Parathyroid adenoma (tissue), 2 donors: ENCODE data around the gene FAM174B.
"Not testable (repeated sequence)": the region's sequence is repeated elsewhere in the genome, so short reads cannot be mapped to it uniquely, and the experiment has no call there.

Experiments used
- H2AFZ ChIP-seq: fragments of 300-600 bp; sonication (generic); one replicate; pipeline ENCODE4 v1.7.0; 2017; ENCODE audit warnings: antibody characterized with exemption, mild to moderate bottlenecking
- H3K27ac ChIP-seq: fragments of 300-600 bp; sonication (generic); one replicate; pipeline ENCODE4 v1.7.0; 2017
- H3K27me3 ChIP-seq: fragments of 300-600 bp; sonication (generic); one replicate; pipeline ENCODE4 v1.7.0; 2017; ENCODE audit warnings: low read length; ENCODE audit not compliant: control insufficient read depth, insufficient read depth
- H3K36me3 ChIP-seq: fragments of 300-600 bp; sonication (generic); one replicate; pipeline ENCODE4 v1.7.0; 2017; ENCODE audit warnings: low read length; ENCODE audit not compliant: control insufficient read depth, insufficient read depth
- H3K4me1 ChIP-seq: fragments of 300-600 bp; sonication (generic); one replicate; pipeline ENCODE4 v1.7.0; 2017; ENCODE audit warnings: control low read depth
- H3K4me2 ChIP-seq: fragments of 300-600 bp; sonication (generic); one replicate; pipeline ENCODE4 v1.7.0; 2017; ENCODE audit warnings: low read length
- H3K4me3 ChIP-seq: fragments of 300-600 bp; sonication (generic); one replicate; pipeline ENCODE4 v1.7.0; 2017; ENCODE audit warnings: low read depth, low read length
- H3K79me2 ChIP-seq: fragments of 300-600 bp; sonication (generic); one replicate; pipeline ENCODE4 v1.7.0; 2017; ENCODE audit warnings: control low read depth
- H3K9ac ChIP-seq: fragments of 300-600 bp; sonication (generic); one replicate; pipeline ENCODE4 v1.7.0; 2017; ENCODE audit warnings: mild to moderate bottlenecking
- H3K9me3 ChIP-seq: fragments of 300-600 bp; sonication (generic); one replicate; pipeline ENCODE4 v1.7.0; 2017; ENCODE audit warnings: low read length; ENCODE audit not compliant: control insufficient read depth
- CTCF ChIP-seq: fragments of 300-600 bp; sonication (generic); IDR thresholded peaks from one replicate; pipeline ENCODE4 v1.7.0; 2017; ENCODE audit warnings: antibody characterized with exemption, mild to moderate bottlenecking
- donor health status: primary hyperparathyroidism.

The FAM174B gene

GRCh38 chr15:92611995-92612745, 43.4 kb downstream of the FAM174B start:
- Histone ChIP-seq H3K4me1 (no peaks in the 10 kb centered on the region), H3K4me2 (no peak overlapping the region), H3K4me3 (no peak overlapping the region), H2AFZ (no peak overlapping the region), H3K79me2 (no peaks in the 10 kb centered on the region), H3K36me3 (no peaks in the 10 kb centered on the region), H3K9ac (no peak overlapping the region), H3K27ac (no peak overlapping the region), H3K9me3 (no peaks in the 10 kb centered on the region), H3K27me3 (no peaks in the 10 kb centered on the region)
- TF ChIP-seq CTCF, result no peak

- no peak overlapping the region for H2AFZ ChIP-seq
- H3K4me2 ChIP-seq, result no peak overlapping the region
- no peaks in the 10 kb centered on the region for H3K4me1 ChIP-seq
- no peak overlapping the region for H3K4me3 ChIP-seq
- no peaks in the 10 kb centered on the region for H3K9me3 ChIP-seq
- H3K36me3 ChIP-seq, result no peaks in the 10 kb centered on the region
- H3K79me2 ChIP-seq, result no peaks in the 10 kb centered on the region
- no peak overlapping the region for H3K27ac ChIP-seq
- no peaks in the 10 kb centered on the region for H3K27me3 ChIP-seq
- TF ChIP-seq CTCF, result no peak
- no peak overlapping the region for H3K9ac ChIP-seq
These were observed 44.4 kb downstream of the FAM174B start for GRCh38 chr15:92611150-92611549.

GRCh38 chr15:92610101-92610520, 45.5 kb downstream of the FAM174B start:
- H2AFZ ChIP-seq, result no peak overlapping the region
- no peak overlapping the region for H3K4me3 ChIP-seq
- H3K36me3 ChIP-seq, result no peaks in the 10 kb centered on the region
- H3K4me1 ChIP-seq, result no peaks in the 10 kb centered on the region
- H3K9me3 ChIP-seq, result no peaks in the 10 kb centered on the region
- TF ChIP-seq CTCF, result no peak
- H3K27ac ChIP-seq, result no peak overlapping the region
- H3K79me2 ChIP-seq, result no peaks in the 10 kb centered on the region
- no peaks in the 10 kb centered on the region for H3K27me3 ChIP-seq
- H3K9ac ChIP-seq, result no peak overlapping the region
- no peak overlapping the region for H3K4me2 ChIP-seq

DNA sequence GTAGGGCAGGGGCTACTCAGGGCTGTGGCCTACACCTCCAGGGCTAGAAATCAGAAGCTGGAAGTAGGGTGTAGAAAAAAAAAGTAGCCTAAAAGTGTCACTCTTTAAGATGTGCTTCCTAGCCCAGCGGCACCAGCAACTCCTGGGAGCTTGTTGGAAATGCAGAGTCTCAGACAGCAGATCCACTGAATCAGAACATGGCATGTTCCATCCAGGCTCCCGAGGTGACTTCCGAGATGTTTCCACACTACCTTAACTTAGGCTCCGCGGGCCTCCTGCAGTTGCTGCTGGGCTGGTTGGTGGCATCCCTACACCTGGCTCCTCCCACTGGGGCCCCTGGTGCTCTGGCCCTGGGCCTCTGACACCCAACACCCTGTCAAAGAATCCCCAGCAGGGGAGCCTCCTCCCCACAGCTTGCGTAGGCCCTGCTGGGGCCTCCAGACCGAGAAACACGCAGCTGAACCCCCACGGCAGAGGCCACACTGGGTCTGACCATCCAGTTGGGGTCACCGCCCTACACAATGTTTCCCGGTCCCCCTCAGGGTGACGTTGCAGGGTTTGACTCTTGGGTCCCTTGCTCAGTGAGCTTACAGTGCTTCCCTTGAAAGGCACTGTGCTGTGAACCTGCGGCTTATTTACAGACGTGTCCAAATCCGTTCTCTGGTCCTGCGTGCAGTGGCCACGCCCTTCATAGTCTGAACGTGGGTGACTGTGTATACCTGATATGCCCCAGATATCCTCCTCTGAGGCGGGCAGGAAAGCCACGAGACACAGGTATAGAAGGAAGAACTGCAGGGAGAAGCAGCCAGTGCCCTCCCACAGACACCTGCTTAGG, 46.5 kb downstream of the FAM174B start:
- no peak for TF ChIP-seq CTCF
- H3K9me3 ChIP-seq, result no peaks in the 10 kb centered on the region

GRCh38 chr15:92606836-92607150, 48.8 kb downstream of the FAM174B start:
- H3K9me3 ChIP-seq, H3K9ac ChIP-seq, H2AFZ ChIP-seq, H3K36me3 ChIP-seq, H3K27me3 ChIP-seq, H3K4me3 ChIP-seq, H3K4me1 ChIP-seq, H3K27ac ChIP-seq, H3K4me2 ChIP-seq, H3K79me2 ChIP-seq: not testable (repeated sequence)

More for the DNA sequence above, 46.5 kb downstream of the FAM174B start:
- H3K27ac ChIP-seq, result no peak overlapping the region
- no peak overlapping the region for H3K9ac ChIP-seq
- H3K4me1 ChIP-seq, result no peaks in the 10 kb centered on the region
- H3K79me2 ChIP-seq, result no peaks in the 10 kb centered on the region
- no peak overlapping the region for H3K4me2 ChIP-seq
- H3K36me3 ChIP-seq, result no peaks in the 10 kb centered on the region
- no peak overlapping the region for H2AFZ ChIP-seq
- H3K27me3 ChIP-seq, result no peaks in the 10 kb centered on the region
- no peak overlapping the region for H3K4me3 ChIP-seq
